HepG2 (cell line): ENCODE data around the gene CCNH. TPM values are rescaled to one million over a fixed set of nuclear protein-coding genes. Genes with fewer than 3 reads are reported as not detected.
A peak's percentile ranks its signal among the peaks of the same experiment; 100 is the strongest.

ENCODE experiments used
- ATAC-seq: fragments of 200-7000 bp; cut with Tn5 transposase; 3 replicates; pipeline ENCODE4 v1.9.1; 2020; ENCODE audit warnings: mild to moderate bottlenecking, moderate library complexity
- BruUV-seq: library from RNA; stranded (reverse); fragments of 400-500 nt; replicated peaks from 2 replicates; lab custom pipeline; 2021; lab: Mats Ljungman, UMichigan
- CTCF ChIA-PET: fragments of 300-600 bp; formaldehyde crosslinking; extraction: SDS; loops from one replicate; lab custom pipeline; 2021; ENCODE audit warnings: low total read pairs, inconsistent platforms, low intra/inter-chr PET ratio; lab: Yijun Ruan, JAX
- POLR2A ChIA-PET: fragments of 350-600 bp; sonication (Branson Sonifier 250); formaldehyde crosslinking; loops from one replicate; lab custom pipeline; 2020; ENCODE audit warnings: antibody characterized with exemption, inconsistent platforms; lab: Yijun Ruan, JAX
- DNase-seq: peaks from one replicate; pipeline ENCODE4 v3.0.0-alpha.2; 2015; ENCODE audit warnings: low spot score
- FAIRE-seq: peaks from 3 replicates; lab custom pipeline; 2011; peaks lifted over from hg19 to GRCh38; lab: Jason Lieb, UNC
- H2AFZ ChIP-seq: one replicate; pipeline ENCODE4 v1.6.1; 2011; ENCODE audit warnings: low read length, inconsistent platforms
- H3K27ac ChIP-seq: fragments of 300-600 bp; 3 replicates; pipeline ENCODE4 v1.8.0; 2011; ENCODE audit warnings: mixed run types, mild to moderate bottlenecking, mixed read lengths, low read length, inconsistent platforms; ENCODE audit not compliant: insufficient read depth; ENCODE audit errors: extremely low read length
- H3K27me3 ChIP-seq, 2 experiments: fragments of 200-600 bp in 1 of 2; 2 replicates in 1 of 2; 3 replicates in 1 of 2; pipeline versions ENCODE4 v1.6.0 to v1.8.0; 2011; ENCODE audit warnings: low read length in 2 of 2, mild to moderate bottlenecking in 2 of 2, moderate library complexity in 2 of 2, inconsistent platforms in 1 of 2; ENCODE audit not compliant: insufficient read depth in 2 of 2, control insufficient read depth in 1 of 2
- H3K36me3 ChIP-seq, 2 experiments: fragments of 200-600 bp in 1 of 2; replicated peaks in 1 of 2; 2 replicates in 1 of 2; 3 replicates in 1 of 2; pipeline versions ENCODE4 v1.5.1 to v1.8.0; 2011; ENCODE audit warnings: low read length in 2 of 2, inconsistent platforms in 1 of 2; ENCODE audit not compliant: insufficient read depth in 2 of 2, control insufficient read depth in 1 of 2
- H3K4me1 ChIP-seq: 2 replicates; pipeline ENCODE4 v1.5.1; 2012; ENCODE audit warnings: low read length, inconsistent platforms; ENCODE audit not compliant: insufficient read depth
- H3K4me2 ChIP-seq: 2 replicates; pipeline ENCODE4 v1.6.0; 2011; ENCODE audit warnings: low read depth, low read length, inconsistent platforms
- H3K4me3 ChIP-seq, 3 experiments: fragments of 200-600 bp in 1 of 3; sonication (generic), shearing (Covaris generic) in 1 of 3; replicated peaks in 1 of 3; 2 replicates each; pipeline ENCODE4 v1.5.1; 2011 to 2016; ENCODE audit warnings: low read length in 3 of 3, inconsistent platforms in 2 of 3, low read depth in 2 of 3, mild to moderate bottlenecking in 2 of 3, control low read depth in 1 of 3, mixed read lengths in 1 of 3; ENCODE audit not compliant: insufficient read depth in 1 of 3
- H3K79me2 ChIP-seq: one replicate; pipeline ENCODE4 v1.6.1; 2011; ENCODE audit warnings: low read length, inconsistent platforms; ENCODE audit not compliant: insufficient read depth
- H3K9ac ChIP-seq: 2 replicates; pipeline ENCODE4 v1.6.0; 2011; ENCODE audit warnings: mild to moderate bottlenecking, low read depth, low read length, inconsistent platforms; ENCODE audit not compliant: insufficient read depth
- H3K9me3 ChIP-seq: 2 replicates; pipeline ENCODE4 v1.5.1; 2012; ENCODE audit warnings: mild to moderate bottlenecking, low read length
- H4K20me1 ChIP-seq: 2 replicates; pipeline ENCODE4 v1.6.0; 2011; ENCODE audit warnings: inconsistent platforms, mild to moderate bottlenecking, low read length, moderate library complexity; ENCODE audit not compliant: insufficient read depth
- MAFF ChIP-seq: IDR thresholded peaks from 2 replicates; pipeline ENCODE4 v1.6.1; 2011; ENCODE audit warnings: low read depth, low read length, improper control_type of control experiment
- MAFK ChIP-seq, 2 experiments: IDR thresholded peaks in 1 of 2; conservative IDR thresholded peaks in 1 of 2; 2 replicates each; pipeline ENCODE4 v1.6.1; 2011; ENCODE audit warnings: improper control_type of control experiment in 2 of 2, low read length in 2 of 2
- NFE2 ChIP-seq: sonication (generic); formaldehyde crosslinking; IDR thresholded peaks from 2 replicates; pipeline ENCODE4 v1.4.0; 2020; ENCODE audit warnings: missing genetic modification reagents
- PAF1 ChIP-seq: IDR thresholded peaks from 2 replicates; pipeline ENCODE4 v1.6.1; 2016; ENCODE audit warnings: missing genetic modification reagents, missing compliant biosample characterization
- ZNF33B ChIP-seq: sonication (generic); formaldehyde crosslinking; IDR thresholded peaks from 2 replicates; pipeline ENCODE4 v1.5.1; 2020; ENCODE audit warnings: mild to moderate bottlenecking, missing genetic modification reagents
- WGBS: methylation state at CpG from one replicate; pipeline ENCODE4 v1.1.6; 2017; ENCODE audit warnings: low lambda C conversion rate; 5-methylcytosine and 5-hydroxymethylcytosine counted together
- in situ Hi-C: cut with HindIII; loops from 2 replicates; pipeline ENCODE4 v1.10.0; 2017; ENCODE audit warnings: low pct_unique_long_range_greater_than_20kb; ENCODE audit not compliant: extremely low pct_ligation_motif_present
- intact Hi-C: fragments of 100-400 bp; cut with micrococcal nuclease; formaldehyde crosslinking; loops from one replicate; pipeline ENCODE4 v1.10.0; 2022; ENCODE audit not compliant: unreplicated experiment
- polyA plus RNA-seq, 8 experiments: library from polyadenylated mRNA; depleted of rRNA in 3 of 8; stranded (reverse) in 7 of 8; unstranded in 1 of 8; fragments of >200 nt; fragmentation: Illumina TruSeq in 4 of 8; extraction: Trizol in 4 of 8; gene quantifications; 2 replicates each; pipeline versions ENCODE4 v1.2.1 to v1.2.3, GENCODE V29; 2011 to 2016; ENCODE audit warnings: low read depth in 4 of 8, missing spikeins in 1 of 8, mixed read lengths in 1 of 8; ENCODE audit not compliant: insufficient read depth in 1 of 8
- total RNA-seq, 5 experiments: library from RNA; depleted of rRNA; stranded (reverse); fragments of >200 nt; fragmentation: Illumina TruSeq; extraction: Trizol; gene quantifications; 2 replicates each; pipeline ENCODE4 v1.2.3, GENCODE V29; 2016; ENCODE audit warnings: low read depth in 1 of 5
- TF ChIP-seq, protein P1 (sequence below): sonication (generic); formaldehyde crosslinking; IDR thresholded peaks from 2 replicates; pipeline ENCODE4 v1.9.0; 2021; ENCODE audit warnings: mild to moderate bottlenecking, missing genetic modification reagents

The CCNH gene
- total and polyA plus RNA-seq, 2 of the 13 experiments (the other 11 are each of a cell fraction or from before 2014, with no cell fraction given): 42.5 to 94.3 TPM

DNA sequence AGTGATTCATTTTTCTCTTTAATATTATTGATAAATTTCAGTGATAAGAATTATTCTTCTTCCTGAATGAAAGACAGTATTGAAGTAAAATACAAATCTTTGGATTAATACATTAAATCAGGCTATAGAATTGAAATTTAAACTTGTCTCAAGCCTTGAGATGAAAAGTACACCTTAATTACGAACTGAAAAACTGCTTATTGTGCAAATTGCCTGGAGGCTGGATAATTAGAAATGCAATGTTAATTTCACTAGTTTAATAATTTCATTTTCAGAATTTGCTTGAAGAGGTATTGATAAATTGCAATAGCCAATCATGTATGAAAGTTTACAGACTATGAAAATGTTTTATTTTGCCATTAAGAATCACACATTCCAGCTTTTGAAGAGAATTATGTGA is 11.0 kb upstream of the CCNH start:
- no TSS peak for BruUV-seq
- H3K9ac ChIP-seq: no peak overlapping the region
- H3K79me2 ChIP-seq: no peaks in the 10 kb centered on the region
- in situ Hi-C loops: loop anchor here (25.0 kb wide), 1 partner anchor 1264 kb away; no protein-coding TSS in a partner anchor
- no peak for DNase-seq
- ATAC-seq: no peak
- H3K4me2 ChIP-seq: no peak overlapping the region
- H2AFZ ChIP-seq: no peak overlapping the region
- H3K9me3 ChIP-seq: no peaks in the 10 kb centered on the region
- H3K27me3 ChIP-seq: no peaks in the 10 kb centered on the region
- no peak overlapping the region for H3K4me3 ChIP-seq
- no peak overlapping the region for H3K27ac ChIP-seq
- no peaks in the 10 kb centered on the region for H3K36me3 ChIP-seq
- no peak for FAIRE-seq
- no peaks in the 10 kb centered on the region for H3K4me1 ChIP-seq
- H4K20me1 ChIP-seq: no peaks in the 10 kb centered on the region
- no peak for TF ChIP-seq PAF1
- TF ChIP-seq MAFF: peak; percentile 65
- peak; percentile 66 to 82 for TF ChIP-seq MAFK (conservative IDR thresholded peaks at IDR 0.05 in 1 of 2, IDR thresholded peaks at IDR 0.05 in 1 of 2; ENCODE audit: low read length in 2 of 2)
- WGBS: 5% methylated on average over 1 of the region's 1 CpG
- ChIA-PET POLR2A (no interaction called here), CTCF (no interaction called here)
- intact Hi-C loops: loop anchor here (2.0 kb wide), 1 partner anchor 1267 kb away; no protein-coding TSS in a partner anchor

DNA sequence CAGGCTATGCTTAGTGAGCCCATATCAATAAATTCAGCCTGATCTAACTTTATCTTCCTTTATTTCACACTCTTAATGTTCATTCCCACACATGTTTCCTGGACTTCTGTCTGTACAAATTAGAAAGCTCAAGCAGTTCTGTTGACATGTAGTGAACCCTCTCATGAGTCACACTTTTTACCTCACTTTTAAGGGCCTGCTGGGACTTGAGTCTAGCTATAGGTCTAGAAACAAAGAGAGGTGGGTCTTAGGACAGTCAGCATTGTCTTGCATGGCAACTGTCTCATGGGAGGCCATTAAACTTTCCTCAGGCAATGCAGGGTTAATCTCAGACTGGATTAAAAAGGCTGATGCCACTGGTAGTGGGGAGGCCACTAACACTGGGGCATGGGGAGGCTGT is 8.6 kb upstream of the CCNH start:
- FAIRE-seq: no peak
- H3K4me3 ChIP-seq: no peak overlapping the region
- no peaks in the 10 kb centered on the region for H3K4me1 ChIP-seq
- ChIA-PET POLR2A (no interaction called here), CTCF (no interaction called here)
- H3K9me3 ChIP-seq: no peaks in the 10 kb centered on the region
- no peaks in the 10 kb centered on the region for H3K27me3 ChIP-seq
- H3K27ac ChIP-seq: no peak overlapping the region
- H3K9ac ChIP-seq: no peak overlapping the region
- H3K4me2 ChIP-seq: no peak overlapping the region
- no peaks in the 10 kb centered on the region for H3K36me3 ChIP-seq
- H4K20me1 ChIP-seq: no peaks in the 10 kb centered on the region
- DNase-seq: no peak
- no peak for ATAC-seq
- H2AFZ ChIP-seq: no peak overlapping the region
- TF ChIP-seq, protein P1, sequence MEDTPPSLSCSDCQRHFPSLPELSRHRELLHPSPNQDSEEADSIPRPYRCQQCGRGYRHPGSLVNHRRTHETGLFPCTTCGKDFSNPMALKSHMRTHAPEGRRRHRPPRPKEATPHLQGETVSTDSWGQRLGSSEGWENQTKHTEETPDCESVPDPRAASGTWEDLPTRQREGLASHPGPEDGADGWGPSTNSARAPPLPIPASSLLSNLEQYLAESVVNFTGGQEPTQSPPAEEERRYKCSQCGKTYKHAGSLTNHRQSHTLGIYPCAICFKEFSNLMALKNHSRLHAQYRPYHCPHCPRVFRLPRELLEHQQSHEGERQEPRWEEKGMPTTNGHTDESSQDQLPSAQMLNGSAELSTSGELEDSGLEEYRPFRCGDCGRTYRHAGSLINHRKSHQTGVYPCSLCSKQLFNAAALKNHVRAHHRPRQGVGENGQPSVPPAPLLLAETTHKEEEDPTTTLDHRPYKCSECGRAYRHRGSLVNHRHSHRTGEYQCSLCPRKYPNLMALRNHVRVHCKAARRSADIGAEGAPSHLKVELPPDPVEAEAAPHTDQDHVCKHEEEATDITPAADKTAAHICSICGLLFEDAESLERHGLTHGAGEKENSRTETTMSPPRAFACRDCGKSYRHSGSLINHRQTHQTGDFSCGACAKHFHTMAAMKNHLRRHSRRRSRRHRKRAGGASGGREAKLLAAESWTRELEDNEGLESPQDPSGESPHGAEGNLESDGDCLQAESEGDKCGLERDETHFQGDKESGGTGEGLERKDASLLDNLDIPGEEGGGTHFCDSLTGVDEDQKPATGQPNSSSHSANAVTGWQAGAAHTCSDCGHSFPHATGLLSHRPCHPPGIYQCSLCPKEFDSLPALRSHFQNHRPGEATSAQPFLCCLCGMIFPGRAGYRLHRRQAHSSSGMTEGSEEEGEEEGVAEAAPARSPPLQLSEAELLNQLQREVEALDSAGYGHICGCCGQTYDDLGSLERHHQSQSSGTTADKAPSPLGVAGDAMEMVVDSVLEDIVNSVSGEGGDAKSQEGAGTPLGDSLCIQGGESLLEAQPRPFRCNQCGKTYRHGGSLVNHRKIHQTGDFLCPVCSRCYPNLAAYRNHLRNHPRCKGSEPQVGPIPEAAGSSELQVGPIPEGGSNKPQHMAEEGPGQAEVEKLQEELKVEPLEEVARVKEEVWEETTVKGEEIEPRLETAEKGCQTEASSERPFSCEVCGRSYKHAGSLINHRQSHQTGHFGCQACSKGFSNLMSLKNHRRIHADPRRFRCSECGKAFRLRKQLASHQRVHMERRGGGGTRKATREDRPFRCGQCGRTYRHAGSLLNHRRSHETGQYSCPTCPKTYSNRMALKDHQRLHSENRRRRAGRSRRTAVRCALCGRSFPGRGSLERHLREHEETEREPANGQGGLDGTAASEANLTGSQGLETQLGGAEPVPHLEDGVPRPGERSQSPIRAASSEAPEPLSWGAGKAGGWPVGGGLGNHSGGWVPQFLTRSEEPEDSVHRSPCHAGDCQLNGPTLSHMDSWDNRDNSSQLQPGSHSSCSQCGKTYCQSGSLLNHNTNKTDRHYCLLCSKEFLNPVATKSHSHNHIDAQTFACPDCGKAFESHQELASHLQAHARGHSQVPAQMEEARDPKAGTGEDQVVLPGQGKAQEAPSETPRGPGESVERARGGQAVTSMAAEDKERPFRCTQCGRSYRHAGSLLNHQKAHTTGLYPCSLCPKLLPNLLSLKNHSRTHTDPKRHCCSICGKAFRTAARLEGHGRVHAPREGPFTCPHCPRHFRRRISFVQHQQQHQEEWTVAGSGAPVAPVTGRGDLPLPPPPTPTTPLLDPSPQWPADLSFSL (CRISPR knock-in tag): no peak
- TF ChIP-seq NFE2 (CRISPR knock-in tag) (no peak), ZNF33B (CRISPR knock-in tag) (no peak)
- in situ Hi-C loops (loop anchor here (25.0 kb wide), 1 partner anchor 1266 kb away; no protein-coding TSS in a partner anchor), intact Hi-C loops (no loop called here)
- no peaks in the 10 kb centered on the region for H3K79me2 ChIP-seq
- no TSS peak for BruUV-seq
